HG02763 (cell line): Measurements from ENCODE around the gene NUDT22.

Experiments
- ATAC-seq: cut with Tn5 transposase; IDR thresholded peaks from one replicate; pipeline ENCODE4 v1.9.1; 2021; ENCODE audit warnings: mild to moderate bottlenecking, moderate library complexity; ENCODE audit not compliant: unreplicated experiment

Gene NUDT22

GRCh38 chr11:64225608-64226506 lies at the start of gene NUDT22, which contains the start of gene TRPT1:
Gene NUDT22 (plus strand): TSS chr11:64226274. CDS start chr11:64226653, 379 bp downstream.
Gene TRPT1 (minus strand): TSS chr11:64226186. CDS start chr11:64225860, 326 bp downstream.
- ATAC-seq = peak; percentile 39

GRCh38 chr11:64176751-64177150 lies 49.3 kb upstream of the NUDT22 start:
- no peak for ATAC-seq

GRCh38 chr11:64178203-64178602 lies 47.9 kb upstream of the NUDT22 start:
- ATAC-seq = no peak

- ATAC-seq = no peak
Measured at GRCh38 chr11:64178951-64179639, 47.0 kb upstream of the NUDT22 start.

GRCh38 chr11:64180891-64181290 lies 45.2 kb upstream of the NUDT22 start:
- ATAC-seq = no peak

- no peak for ATAC-seq
Measured at GRCh38 chr11:64181506-64182411, 44.3 kb upstream of the NUDT22 start.

- no peak for ATAC-seq
Measured at GRCh38 chr11:64183890-64184289, 42.2 kb upstream of the NUDT22 start.

- peak; percentile 3 for ATAC-seq
Measured at GRCh38 chr11:64185175-64185692, 40.8 kb upstream of the NUDT22 start.

- peak; percentile 88 for ATAC-seq
Measured at GRCh38 chr11:64185693-64186491, 40.2 kb upstream of the NUDT22 start, which contains the start of gene STIP1. Gene STIP1 (plus strand): TSS chr11:64186171. CDS start chr11:64186262, 91 bp downstream.

GRCh38 chr11:64186492-64187165 lies 39.4 kb upstream of the NUDT22 start:
- peak; percentile 3 for ATAC-seq

GRCh38 chr11:64192434-64192833 lies 33.6 kb upstream of the NUDT22 start:
- no peak for ATAC-seq

- no peak for ATAC-seq
Measured at GRCh38 chr11:64196626-64197025, 29.4 kb upstream of the NUDT22 start.

- no peak for ATAC-seq
Measured at GRCh38 chr11:64198511-64198910, 27.6 kb upstream of the NUDT22 start.

- no peak for ATAC-seq
Measured at GRCh38 chr11:64201543-64201942, 24.5 kb upstream of the NUDT22 start.

GRCh38 chr11:64202992-64203391 lies 23.1 kb upstream of the NUDT22 start:
- ATAC-seq = no peak

GRCh38 chr11:64203421-64204079 lies 22.5 kb upstream of the NUDT22 start:
- no peak for ATAC-seq

- no peak for ATAC-seq
Measured at GRCh38 chr11:64204080-64204440, 22.0 kb upstream of the NUDT22 start.

- ATAC-seq = no peak
Measured at GRCh38 chr11:64204464-64204989, 21.5 kb upstream of the NUDT22 start.
